GM23338 (cell line): ENCODE results near the gene GDF10. TPM values are rescaled to one million over a fixed set of nuclear protein-coding genes. Genes with fewer than 3 reads are reported as not detected.

ENCODE experiments used
- ATAC-seq: fragments of 200-7000 bp; cut with Tn5 transposase; 3 replicates; pipeline ENCODE4 v1.9.1; 2020
- DNase-seq: peaks from one replicate; pipeline ENCODE4 v3.0.0-alpha.2; 2015; ENCODE audit warnings: low spot score
- H2AFZ ChIP-seq: fragments of 200-600 bp; sonication (generic); 2 replicates; pipeline ENCODE4 v1.8.0; 2016; ENCODE audit warnings: antibody characterized with exemption, mild to moderate bottlenecking, moderate library complexity
- H3F3A ChIP-seq: fragments of 200-600 bp; sonication (generic); replicated peaks from 2 replicates; pipeline ENCODE4 v1.8.0; 2017; ENCODE audit warnings: antibody characterized with exemption, mixed run types, low read depth
- H3K27ac ChIP-seq: fragments of 200-600 bp; sonication (generic); 2 replicates; pipeline ENCODE4 v1.6.1; 2016; ENCODE audit warnings: low read depth
- H3K27me3 ChIP-seq: fragments of 200-600 bp; sonication (generic); 2 replicates; pipeline ENCODE4 v1.8.0; 2016; ENCODE audit warnings: mild to moderate bottlenecking, mixed run types, moderate library complexity; ENCODE audit not compliant: insufficient read depth
- H3K36me3 ChIP-seq: fragments of 200-600 bp; sonication (generic); 2 replicates; pipeline ENCODE4 v1.8.0; 2016; ENCODE audit warnings: mild to moderate bottlenecking; ENCODE audit not compliant: insufficient read depth
- H3K4me1 ChIP-seq: fragments of 200-600 bp; sonication (generic); 2 replicates; pipeline ENCODE4 v1.8.0; 2016; ENCODE audit warnings: mild to moderate bottlenecking, moderate library complexity; ENCODE audit not compliant: insufficient read depth
- H3K4me2 ChIP-seq: fragments of 200-600 bp; sonication (generic); 2 replicates; pipeline ENCODE4 v1.7.1; 2017; ENCODE audit warnings: mixed run types
- H3K4me3 ChIP-seq: fragments of 200-600 bp; sonication (generic); 2 replicates; pipeline ENCODE4 v1.6.1; 2016; ENCODE audit warnings: mixed run types
- H3K79me2 ChIP-seq: fragments of 200-600 bp; sonication (generic); replicated peaks from 2 replicates; pipeline ENCODE4 v1.8.0; 2017; ENCODE audit warnings: mild to moderate bottlenecking; ENCODE audit not compliant: insufficient read depth
- H3K9me2 ChIP-seq: fragments of 200-600 bp; sonication (generic); 2 replicates; pipeline ENCODE4 v1.8.0; 2017; ENCODE audit not compliant: insufficient read depth
- H4K20me1 ChIP-seq: fragments of 200-600 bp; sonication (generic); replicated peaks from 2 replicates; pipeline ENCODE4 v1.8.0; 2017; ENCODE audit warnings: mild to moderate bottlenecking; ENCODE audit not compliant: insufficient read depth
- H3K27ac Mint-ChIP-seq: 2 replicates; pipeline ENCODE4 v1.8.0; 2020; ENCODE audit warnings: inconsistent platforms, mild to moderate bottlenecking, moderate library complexity, mixed read lengths
- H3K27me3 Mint-ChIP-seq: 3 replicates; pipeline ENCODE4 v1.8.0; 2022; ENCODE audit warnings: low read depth, mild to moderate bottlenecking, moderate library complexity, mixed read lengths, inconsistent platforms; ENCODE audit not compliant: insufficient read depth, poor library complexity
- H3K36me3 Mint-ChIP-seq: 3 replicates; pipeline ENCODE4 v1.8.0; 2021; ENCODE audit warnings: low read depth, mild to moderate bottlenecking, inconsistent platforms, moderate library complexity, mixed read lengths
- H3K4me1 Mint-ChIP-seq: 3 replicates; pipeline ENCODE4 v1.8.0; 2020; ENCODE audit warnings: mild to moderate bottlenecking, inconsistent platforms, mixed read lengths
- H3K4me3 Mint-ChIP-seq: 3 replicates; pipeline ENCODE4 v1.8.0; 2021; ENCODE audit warnings: moderate library complexity, mild to moderate bottlenecking, inconsistent platforms, mixed read lengths
- H3K9me3 Mint-ChIP-seq: 3 replicates; pipeline ENCODE4 v1.8.0; 2020; ENCODE audit warnings: moderate library complexity, mild to moderate bottlenecking, inconsistent platforms, mixed read lengths
- CTCF ChIP-seq, 2 experiments: fragments of 200-600 bp in 1 of 2; sonication (generic) in 1 of 2; conservative IDR thresholded peaks; 2 replicates each; pipeline versions ENCODE4 v1.5.1 to v1.6.1; 2016 to 2017; ENCODE audit warnings: antibody characterized with exemption in 2 of 2, low read depth in 2 of 2, mild to moderate bottlenecking in 2 of 2, moderate library complexity in 1 of 2
- ETS1 ChIP-seq: IDR thresholded peaks from 2 replicates; pipeline ENCODE4 v1.6.1; 2016; ENCODE audit warnings: antibody characterized with exemption
- JUNB ChIP-seq: IDR thresholded peaks from one replicate; pipeline ENCODE4 v1.6.1; 2016; ENCODE audit warnings: antibody characterized with exemption; ENCODE audit not compliant: unreplicated experiment
- NANOG ChIP-seq: IDR thresholded peaks from 2 replicates; pipeline ENCODE4 v1.6.1; 2016; ENCODE audit warnings: antibody characterized with exemption, borderline replicate concordance
- POLR2AphosphoS5 ChIP-seq: IDR thresholded peaks from 2 replicates; pipeline ENCODE4 v1.6.1; 2016; ENCODE audit warnings: antibody characterized with exemption, low read depth
- ZNF114 ChIP-seq: fragments of 250-450 bp; sonication (Bioruptor Pico); IDR thresholded peaks from 2 replicates; pipeline ENCODE4 v1.5.0; 2020; ENCODE audit warnings: mild to moderate bottlenecking, moderate library complexity
- ZNF331 ChIP-seq: fragments of 250-450 bp; sonication (Bioruptor Pico); IDR thresholded peaks from 2 replicates; pipeline ENCODE4 v1.5.0; 2020; ENCODE audit warnings: low read depth, mild to moderate bottlenecking, moderate library complexity
- ZNF462 ChIP-seq: fragments of 250-450 bp; sonication (Bioruptor Pico); IDR thresholded peaks from 2 replicates; pipeline ENCODE4 v1.5.0; 2020; ENCODE audit warnings: mild to moderate bottlenecking, moderate library complexity
- polyA plus RNA-seq: library from polyadenylated mRNA; unstranded; fragments of >200 nt; fragmentation: Nextera tagmentation; extraction: Ambion mirVana; gene quantifications from 2 replicates; pipeline ENCODE4 v1.2.1, GENCODE V29; 2016
- total RNA-seq: library from RNA; depleted of rRNA; stranded (reverse); fragments of >200 nt; shearing (Covaris generic); gene quantifications from 2 replicates; pipeline ENCODE4 v1.2.3, GENCODE V29; 2014

The GDF10 gene
- total and polyA plus RNA-seq, 2 experiments from 2014 or later: 0.21 TPM; not detected in 1

DNA sequence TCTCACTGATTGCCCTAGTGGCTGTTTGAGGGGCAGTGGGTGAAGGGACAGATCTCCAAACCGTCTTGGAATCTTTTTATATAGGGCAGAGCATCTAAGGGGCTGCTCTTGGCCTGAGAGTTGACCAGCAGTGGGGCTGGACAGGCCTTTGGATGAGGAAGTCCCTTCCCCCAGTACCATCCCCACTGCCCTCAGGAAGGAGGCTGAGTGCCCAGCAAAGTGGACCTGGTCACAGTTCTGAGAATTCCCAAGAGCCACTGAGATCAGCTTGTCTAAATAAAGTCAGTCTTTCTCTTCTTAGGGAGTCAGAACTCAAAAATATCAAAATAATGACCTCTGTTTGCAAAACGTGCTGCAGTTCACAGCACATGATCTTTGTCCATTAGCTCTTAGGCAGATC, 5.6 kb downstream of the GDF10 start:
- H3K9me2 ChIP-seq: no peaks in the 10 kb centered on the region
- DNase-seq: no peak
- Mint-ChIP-seq H3K4me1 (peaks cover 21% of the 10 kb centered on the region), H3K36me3 (no peaks in the 10 kb centered on the region), H3K9me3 (no peaks in the 10 kb centered on the region), H3K27me3 (peaks cover 32% of the 10 kb centered on the region), H3K4me3 (no peak overlapping the region), H3K27ac (no peak overlapping the region)
- H4K20me1 ChIP-seq: no peaks in the 10 kb centered on the region
- no peak overlapping the region for H2AFZ ChIP-seq
- TF ChIP-seq POLR2AphosphoS5 (no peak), NANOG (no peak), ETS1 (no peak), JUNB (no peak), ZNF331 (CRISPR knock-in tag) (no peak), CTCF (conservative IDR thresholded peaks at IDR 0.05; ENCODE audit: low read depth in 2 of 2) (no peak), ZNF114 (CRISPR knock-in tag) (no peak)
- no peaks in the 10 kb centered on the region for H3F3A ChIP-seq
- H3K27me3 ChIP-seq: peaks cover 18% of the 10 kb centered on the region
- no peaks in the 10 kb centered on the region for H3K4me1 ChIP-seq
- H3K79me2 ChIP-seq: no peaks in the 10 kb centered on the region
- no peaks in the 10 kb centered on the region for H3K36me3 ChIP-seq
- H3K27ac ChIP-seq: no peak overlapping the region
- H3K4me2 ChIP-seq: no peak overlapping the region
- H3K4me3 ChIP-seq: no peak overlapping the region
- no peak for ATAC-seq

- peaks cover 22% of the 10 kb centered on the region for H3K27me3 Mint-ChIP-seq
- Histone ChIP-seq H3K79me2 (no peaks in the 10 kb centered on the region), H3K4me2 (no peak overlapping the region), H4K20me1 (no peaks in the 10 kb centered on the region), H3K27ac (no peak overlapping the region), H2AFZ (no peak overlapping the region), H3K27me3 (peaks cover 8% of the 10 kb centered on the region), H3F3A (no peaks in the 10 kb centered on the region), H3K4me3 (no peak overlapping the region), H3K36me3 (no peaks in the 10 kb centered on the region), H3K4me1 (no peaks in the 10 kb centered on the region), H3K9me2 (no peaks in the 10 kb centered on the region)
- no peak overlapping the region for H3K4me3 Mint-ChIP-seq
- ATAC-seq: no peak
- H3K27ac Mint-ChIP-seq: no peak overlapping the region
- peaks cover 18% of the 10 kb centered on the region for H3K4me1 Mint-ChIP-seq
- no peaks in the 10 kb centered on the region for H3K36me3 Mint-ChIP-seq
- DNase-seq: no peak
- H3K9me3 Mint-ChIP-seq: no peaks in the 10 kb centered on the region
- TF ChIP-seq JUNB (no peak), CTCF (conservative IDR thresholded peaks at IDR 0.05; ENCODE audit: low read depth in 2 of 2) (no peak), POLR2AphosphoS5 (no peak), NANOG (no peak), ZNF462 (CRISPR knock-in tag) (no peak)
Measured at GRCh38 chr10:47306387-47307210, 6.6 kb downstream of the GDF10 start.
